Hippocampal formation (tissue), 2 donors: ENCODE results near the gene RPL29.

Experiments used
- DNase-seq, 2 donors: peaks; one replicate each; lab custom pipeline; 2025; lab: John Stamatoyannopoulos, UW

RPL29 gene

DNA sequence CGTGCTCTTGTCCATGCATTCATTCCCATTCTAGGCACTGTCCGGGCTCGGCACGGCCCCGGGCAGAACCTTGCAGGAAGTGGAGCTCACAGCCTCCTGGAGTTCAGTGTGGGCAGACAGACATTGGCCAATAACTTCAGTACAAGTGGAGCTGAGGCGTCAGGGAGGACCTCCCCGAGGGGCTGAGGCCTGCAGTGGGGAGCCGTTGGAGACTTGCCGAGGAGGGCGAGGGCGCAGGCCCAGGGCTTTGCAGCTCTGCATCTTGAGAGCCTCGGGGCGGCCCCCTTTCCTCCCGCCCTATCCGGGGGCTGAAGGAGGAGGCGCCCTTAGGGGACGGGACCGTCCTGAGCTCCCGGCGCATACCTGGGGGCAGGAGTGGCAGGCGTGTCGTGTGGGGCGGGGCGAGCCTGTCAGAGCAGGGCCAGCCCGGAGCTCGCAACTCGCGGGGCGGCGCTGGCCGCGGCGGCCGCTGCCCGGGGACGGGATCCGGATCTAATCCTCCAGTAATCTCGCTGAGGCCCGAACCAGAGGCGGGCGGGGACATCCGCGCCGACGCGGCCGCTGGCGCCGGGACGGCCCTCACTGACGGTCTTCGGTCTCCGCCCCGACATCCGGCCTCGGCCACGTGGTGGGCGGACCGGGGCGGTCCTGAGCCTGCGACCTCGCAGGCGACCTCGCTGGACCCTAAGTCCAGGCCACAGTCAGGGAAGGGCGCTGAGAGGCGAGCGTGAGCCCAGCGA is 12.7 kb downstream of the RPL29 start, which contains the start of gene ACY1:
Gene ACY1 (plus strand): TSS at position 698 of the 740 bp plus-strand sequence. CDS start 530 bp downstream, outside the sequence.
- peak; percentile 61 to 74 for DNase-seq

DNA sequence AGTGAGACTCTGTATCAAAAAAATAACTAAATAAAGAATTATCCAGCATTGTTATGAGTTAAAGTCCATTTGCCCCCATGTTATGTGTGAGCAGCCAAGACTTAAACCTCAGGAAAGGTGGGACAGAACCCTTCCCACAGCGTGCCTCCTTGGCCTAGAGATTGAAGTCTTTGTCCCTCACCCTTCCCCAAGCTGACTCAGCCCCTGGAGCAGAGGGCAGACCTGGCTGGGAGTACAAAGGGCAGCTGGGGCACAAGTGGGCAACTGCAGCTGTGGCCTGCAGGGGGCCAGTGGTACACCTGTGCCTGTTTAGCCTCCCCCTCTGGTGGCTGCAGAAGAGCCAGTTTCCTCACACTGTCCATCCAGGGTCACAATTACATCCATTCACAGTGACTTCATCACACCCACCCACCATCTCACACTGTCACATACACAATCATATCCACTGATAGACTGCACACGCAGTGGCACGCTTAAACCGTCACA is 13.3 kb downstream of the RPL29 start:
- DNase-seq: no peak

- DNase-seq: no peak
Measured at GRCh38 chr3:51980253-51980652, 15.4 kb downstream of the RPL29 start.

GRCh38 chr3:51978143-51978502 is 17.6 kb downstream of the RPL29 start:
- DNase-seq: no peak

GRCh38 chr3:51977446-51978142 is 18.1 kb downstream of the RPL29 start:
- no peak for DNase-seq

DNA sequence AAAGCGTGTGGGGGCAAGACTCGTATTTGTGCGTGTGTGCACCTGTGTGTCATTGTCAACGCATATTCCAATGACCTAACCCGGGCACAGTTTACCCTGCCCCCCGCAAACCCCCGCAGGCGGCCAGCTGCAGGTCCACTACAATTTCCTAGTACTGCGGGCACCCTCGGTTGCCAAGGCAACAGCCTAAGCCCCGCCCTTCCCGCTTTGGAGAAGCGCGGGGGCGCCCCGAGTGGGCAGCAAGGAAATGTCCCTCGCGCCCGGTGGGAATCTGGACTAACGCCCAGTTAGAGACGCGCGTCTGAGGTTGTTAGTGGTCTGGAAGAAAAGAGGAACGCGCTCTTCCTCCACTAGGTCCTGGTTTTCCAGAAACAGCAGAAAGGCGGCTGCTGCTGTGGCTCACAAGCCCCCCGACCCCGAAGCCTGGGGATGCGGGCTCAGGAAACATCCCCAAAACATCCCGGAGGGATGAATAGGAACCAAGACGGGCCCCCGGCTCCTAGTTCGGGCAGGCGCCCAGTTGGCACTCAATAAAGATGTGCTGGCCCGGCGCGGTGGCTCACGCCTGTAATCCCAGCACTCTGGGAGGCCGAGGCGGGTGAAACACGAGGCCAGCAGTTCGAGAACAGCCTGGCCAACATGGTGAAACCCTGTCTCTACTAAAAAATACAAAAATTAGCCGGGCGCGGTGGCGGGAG is 19.7 kb downstream of the RPL29 start:
- DNase-seq: peak; percentile 66 to 73

DNA sequence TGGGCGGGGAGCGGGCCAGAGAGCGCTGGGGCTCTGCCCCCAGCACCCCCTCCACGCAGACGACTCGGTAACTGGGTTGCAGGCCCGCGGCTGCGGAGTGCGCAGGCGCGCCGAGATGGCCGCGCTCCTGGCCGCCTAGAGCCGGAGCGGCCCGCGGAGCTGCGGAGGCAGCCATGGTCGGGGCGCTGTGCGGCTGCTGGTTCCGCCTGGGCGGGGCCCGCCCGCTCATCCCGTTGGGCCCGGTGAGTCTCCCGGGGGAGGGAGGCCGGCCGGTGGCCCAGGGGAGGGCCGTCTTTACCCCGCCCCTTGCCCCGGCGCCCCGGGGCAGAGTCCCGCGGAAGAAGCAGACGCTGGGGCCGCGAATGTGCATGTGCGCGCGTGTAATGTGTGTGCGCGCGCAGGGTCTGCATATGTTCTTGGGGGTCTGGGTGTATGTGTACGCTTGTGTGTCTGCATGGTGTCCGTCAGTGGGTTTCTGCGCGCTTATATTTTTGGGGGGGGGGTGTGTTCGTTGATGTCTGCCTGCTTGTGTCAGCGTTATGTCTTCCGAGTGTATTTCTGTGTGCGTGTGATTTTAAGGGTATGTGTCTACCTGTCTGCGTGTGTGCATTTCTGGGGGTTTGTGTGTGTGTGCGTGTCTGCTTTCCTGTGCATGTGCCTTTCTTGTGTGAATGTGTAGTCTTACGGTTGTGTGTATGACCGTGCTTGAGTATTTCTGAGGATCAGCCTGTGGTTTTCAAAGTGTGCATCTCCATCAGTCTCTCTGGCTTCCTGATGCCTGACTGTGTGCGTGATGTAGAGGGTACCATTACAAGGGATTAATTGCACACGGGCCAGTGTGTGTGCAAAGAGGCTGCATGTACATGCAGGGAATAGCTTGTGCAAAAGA is 20.5 kb downstream of the RPL29 start, which contains the start of gene ABHD14A:
Gene ABHD14A (plus strand): TSS at position 102 of the 889 bp plus-strand sequence. CDS start 72 bp downstream, at position 174.
- DNase-seq: peak; percentile 39 to 68

DNA sequence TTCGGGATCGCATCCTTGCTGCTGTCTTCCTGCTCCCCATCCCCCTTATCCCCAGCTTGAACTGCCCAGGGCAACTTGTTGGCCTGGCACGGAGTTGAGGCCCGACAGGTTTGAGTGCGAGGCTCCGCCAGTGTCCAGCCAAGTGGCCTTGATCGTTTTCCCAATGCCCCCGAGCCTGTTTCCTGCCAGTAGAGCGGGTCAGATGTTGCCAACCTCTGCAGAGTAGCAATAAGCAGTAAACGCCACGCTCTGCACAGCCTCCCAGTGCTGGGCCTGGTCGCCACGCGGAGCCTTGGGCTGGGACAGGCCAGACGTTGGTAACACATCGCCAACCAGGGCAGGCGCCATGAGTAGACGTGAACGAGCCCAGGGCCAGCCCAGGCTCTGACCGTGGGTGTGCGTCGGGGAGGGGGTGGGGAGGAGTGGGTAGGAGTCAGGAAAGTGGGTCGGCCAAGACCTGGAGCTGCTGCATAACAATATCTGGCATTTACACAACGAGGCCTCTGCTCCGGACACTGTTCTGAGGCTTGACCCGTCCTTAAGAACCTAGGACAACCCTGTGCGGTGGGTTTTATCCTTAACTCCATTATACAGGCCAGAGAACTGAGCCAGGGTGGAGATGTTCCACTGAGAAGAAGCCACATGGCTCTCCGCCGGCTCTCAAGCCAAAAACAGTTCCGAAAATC is 21.3 kb downstream of the RPL29 start:
- peak in 1 of 2 donors; percentile 58 for DNase-seq

- DNase-seq: no peak
Measured at GRCh38 chr3:51971350-51971749, 24.3 kb downstream of the RPL29 start.

DNA sequence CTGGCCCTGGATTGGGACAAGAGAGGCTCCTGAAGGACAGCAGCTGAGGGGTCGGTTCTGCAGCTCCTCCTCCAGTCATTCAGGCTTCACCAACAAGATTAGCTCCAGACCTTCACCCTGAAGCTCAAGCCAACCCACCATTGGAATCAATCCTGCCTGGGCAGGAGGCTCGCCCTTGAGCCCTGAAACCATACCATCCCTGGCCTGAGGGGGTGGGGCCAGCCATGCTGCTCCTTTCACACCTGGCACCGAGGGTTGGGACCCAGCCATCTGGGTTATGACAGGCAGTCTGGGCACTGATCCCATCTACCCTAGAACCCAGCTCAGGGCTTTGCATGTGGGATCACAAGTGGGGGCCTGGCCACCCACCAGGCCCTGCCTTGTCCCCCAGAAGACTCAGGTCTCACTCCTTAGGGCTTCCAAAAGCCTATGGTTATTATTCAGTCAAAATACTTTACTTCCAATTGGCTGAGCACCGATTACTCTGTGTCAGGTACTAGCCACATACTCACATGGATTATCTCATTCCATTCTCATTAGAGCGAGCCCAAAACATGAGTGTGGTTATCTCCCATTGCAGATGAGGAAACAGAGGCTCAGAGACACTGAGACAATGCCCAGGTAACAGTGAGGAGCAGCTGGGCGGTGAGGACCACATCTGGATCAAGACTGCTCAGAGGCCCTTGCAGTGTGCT is 24.9 kb downstream of the RPL29 start:
- DNase-seq: no peak

DNA sequence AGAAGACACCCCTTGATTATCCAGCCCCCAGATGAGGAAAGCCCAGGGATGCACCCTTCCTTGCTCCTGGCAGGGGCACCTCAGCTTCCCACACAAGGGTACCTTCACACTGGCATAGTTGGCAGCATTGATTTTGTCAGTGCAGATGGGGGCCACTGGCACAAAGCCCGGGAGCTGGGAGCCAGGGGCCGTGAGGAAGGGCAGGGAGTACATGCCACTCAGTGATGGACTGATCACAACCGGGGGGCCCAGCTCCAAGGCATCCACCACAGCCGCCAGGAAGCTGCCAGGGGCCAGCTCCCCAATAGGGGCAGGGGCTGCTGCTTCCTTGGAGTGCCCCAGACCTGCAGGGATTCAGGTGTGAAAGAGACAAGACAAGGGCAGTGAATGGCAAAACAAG is 25.9 kb downstream of the RPL29 start:
- no peak for DNase-seq

DNA sequence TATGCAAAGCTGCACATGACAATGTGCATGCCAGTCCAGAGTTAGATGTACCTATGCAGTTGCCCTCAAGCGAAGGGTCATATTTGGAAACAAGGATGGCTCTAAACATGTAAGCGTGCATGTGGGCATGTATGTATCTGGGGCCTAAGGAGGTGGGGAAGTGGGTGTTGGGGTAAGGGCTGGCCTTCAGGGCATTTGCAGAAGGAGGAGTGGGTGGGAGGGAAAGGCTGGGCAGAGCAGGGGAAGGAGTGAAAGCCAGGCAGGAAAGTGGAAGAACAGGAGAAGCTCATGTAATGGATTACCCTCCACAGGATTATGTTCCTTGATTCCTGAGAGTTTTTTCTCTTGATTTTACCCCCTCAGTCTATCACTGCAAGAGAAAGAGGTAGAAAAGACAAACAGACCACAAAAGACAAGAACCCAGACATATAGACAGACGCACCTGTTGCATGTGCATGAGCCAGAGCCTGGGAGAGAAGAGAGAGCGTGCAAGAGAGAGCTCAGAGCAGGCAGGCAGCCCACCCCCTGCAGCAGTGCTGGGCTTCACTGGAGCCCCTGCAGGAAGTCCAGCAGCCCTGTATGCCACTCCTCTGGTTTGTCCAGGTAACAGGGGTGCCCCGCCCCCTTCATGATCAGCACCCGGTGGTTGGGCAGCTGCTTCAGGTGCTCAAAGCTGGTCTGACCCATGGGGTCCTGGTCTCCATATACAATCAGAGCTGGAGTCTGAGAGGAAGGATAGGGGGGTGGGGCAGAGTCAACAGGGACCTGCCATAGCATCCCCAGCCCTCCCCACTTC is 26.6 kb downstream of the RPL29 start:
- DNase-seq: no peak

DNA sequence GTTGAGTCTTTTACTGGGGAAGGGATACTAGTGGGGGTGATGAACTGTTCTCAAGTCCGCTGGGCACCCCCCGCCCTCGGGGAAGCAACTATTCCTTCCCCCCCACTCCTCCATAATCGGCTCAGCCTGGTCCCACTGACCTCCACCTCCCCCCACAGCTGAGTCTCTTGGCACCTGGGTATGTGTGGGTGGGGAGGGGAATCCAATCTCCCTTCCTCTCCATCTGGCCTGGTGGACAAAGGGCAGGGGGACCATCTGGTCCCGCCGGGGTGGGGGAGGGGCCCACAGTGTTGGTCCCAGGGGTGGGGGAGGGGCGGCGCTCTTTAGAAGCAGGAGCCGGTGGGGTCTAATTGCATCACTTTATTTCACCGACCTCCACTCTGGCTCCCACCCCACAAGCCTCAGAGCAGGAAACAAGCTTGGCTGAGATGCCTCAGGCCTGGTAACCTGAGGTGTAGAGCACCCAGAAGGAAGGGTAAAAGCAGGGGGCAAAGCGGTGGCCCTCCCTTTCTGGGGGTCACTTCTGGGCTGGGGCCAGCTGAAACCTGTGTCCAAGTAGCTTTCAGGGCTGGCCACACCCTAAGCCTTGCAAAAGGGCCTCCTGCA is 27.4 kb downstream of the RPL29 start:
- no peak for DNase-seq

DNA sequence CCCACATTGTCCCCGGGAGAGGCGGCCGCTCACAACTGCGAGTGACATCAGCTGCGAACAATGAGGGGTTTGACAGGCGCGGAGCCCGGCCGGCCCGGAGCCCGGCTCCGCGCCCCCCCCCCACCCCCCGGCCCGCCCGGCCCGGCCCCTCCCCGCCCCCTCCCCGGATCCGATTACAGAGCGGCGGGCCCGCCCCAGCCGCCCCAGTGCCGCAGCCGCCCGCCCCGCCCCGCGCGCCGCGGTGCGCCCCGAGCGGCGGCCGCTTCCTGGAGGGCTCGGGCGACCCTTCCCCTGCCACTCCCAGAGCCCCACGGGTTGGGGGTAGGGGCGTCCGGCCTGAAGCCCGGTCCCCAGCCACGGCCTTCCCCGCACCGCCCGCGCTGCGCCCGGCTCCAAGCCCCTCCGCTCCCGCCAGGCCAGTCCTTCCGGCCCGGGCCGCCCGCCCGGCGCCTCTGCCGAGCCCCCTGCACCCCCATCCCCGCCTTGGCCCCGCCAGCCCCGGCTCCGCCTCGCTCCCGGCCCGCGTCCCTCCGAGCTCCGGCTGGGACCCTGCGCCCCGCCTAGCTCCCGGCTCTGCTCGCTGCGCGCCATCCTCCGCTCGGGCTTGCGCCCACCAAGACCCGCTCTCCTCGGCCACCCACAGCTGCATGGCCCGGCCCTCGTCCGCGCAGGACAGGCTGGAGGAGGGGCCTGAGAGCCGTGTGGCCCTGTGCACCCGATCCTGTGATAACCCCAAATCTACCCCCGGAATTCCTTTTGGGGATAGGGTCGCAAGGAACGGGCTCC is 28.1 kb downstream of the RPL29 start, which contains the start of gene PCBP4:
Gene PCBP4 (minus strand): TSS at position 71 of the 786 bp plus-strand sequence. CDS start 6,214 bp downstream, outside the sequence.
- DNase-seq: peak; percentile 79 to 84

- DNase-seq: no peak
Measured at GRCh38 chr3:51966922-51967383, 28.7 kb downstream of the RPL29 start.

DNA sequence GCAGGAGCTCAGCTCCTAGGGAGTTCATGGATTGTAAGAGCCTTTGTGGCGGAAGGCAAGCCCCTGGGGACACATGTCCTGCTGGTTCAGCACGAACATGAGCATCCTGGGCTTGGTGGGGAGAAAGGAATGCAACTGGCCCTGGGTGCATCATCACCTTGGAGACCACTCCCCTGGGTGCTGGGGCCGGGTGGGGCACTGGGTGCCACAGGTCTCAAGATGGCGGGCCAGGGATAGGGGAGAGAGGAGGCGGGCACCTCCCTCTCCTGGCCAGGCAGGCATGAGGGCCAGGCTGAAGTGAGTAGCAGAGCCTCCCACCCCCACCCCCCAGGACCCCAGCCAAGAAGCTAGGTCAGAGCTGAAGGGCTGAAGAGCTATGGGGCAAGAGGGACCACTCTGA is 29.2 kb downstream of the RPL29 start:
- DNase-seq: peak in 1 of 2 donors; percentile 53

- peak; percentile 72 to 73 for DNase-seq
Measured at GRCh38 chr3:51966016-51966415, 29.7 kb downstream of the RPL29 start.

DNA sequence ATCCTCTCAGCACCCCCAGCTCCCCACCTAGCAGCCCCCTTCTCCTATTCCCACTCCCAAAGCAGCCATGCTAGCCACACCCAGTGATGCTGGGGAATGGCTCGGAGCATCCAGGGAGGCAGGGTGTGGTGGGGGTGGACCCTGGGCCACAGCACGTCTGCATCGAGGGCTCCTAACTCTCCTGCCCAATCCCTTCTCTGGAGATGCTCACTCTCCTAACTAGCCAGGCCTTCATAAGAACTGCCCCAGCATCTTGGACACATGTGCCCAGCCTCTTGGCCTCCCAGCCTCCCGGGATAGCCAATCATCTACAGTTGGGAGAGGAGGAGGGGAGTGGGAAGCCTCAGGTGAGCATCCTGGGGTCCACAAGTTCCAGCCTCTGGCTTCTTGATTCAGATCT is 31.2 kb downstream of the RPL29 start:
- no peak for DNase-seq
